ENCODE measurements around the gene PRPF31.
"Not testable (repeated sequence)": the region's sequence is repeated elsewhere in the genome, so short reads cannot be mapped to it uniquely, and the experiment has no call there.

Gene PRPF31

GRCh38 chr19:54160854-54161253 is 45.3 kb downstream of the PRPF31 start:
- Mint-ChIP-seq H3K9me3 (no peaks in the 10 kb centered on the region), H3K36me3 (peaks cover 8% of the 10 kb centered on the region), H3K27ac (peak overlapping the region; percentile 97), H3K27me3 (peaks cover 30% of the 10 kb centered on the region), H3K4me1 (peaks cover 59% of the 10 kb centered on the region), H3K4me3 (peak overlapping the region; percentile 94)
- ATAC-seq, result no peak

GRCh38 chr19:54162241-54162805 is 46.8 kb downstream of the PRPF31 start:
- peak; percentile 32 for ATAC-seq
- peaks cover 39% of the 10 kb centered on the region for H3K27me3 Mint-ChIP-seq
- no peak overlapping the region for H3K27ac Mint-ChIP-seq
- H3K36me3 Mint-ChIP-seq, result peaks cover under 1% of the 10 kb centered on the region
- H3K4me3 Mint-ChIP-seq, result peak overlapping the region; percentile 84
- H3K9me3 Mint-ChIP-seq, result no peaks in the 10 kb centered on the region
- H3K4me1 Mint-ChIP-seq, result peaks cover 52% of the 10 kb centered on the region

- Mint-ChIP-seq H3K4me3 (peak overlapping the region; percentile 24), H3K36me3 (no peaks in the 10 kb centered on the region), H3K27ac (no peak overlapping the region), H3K9me3 (no peaks in the 10 kb centered on the region), H3K4me1 (peaks cover 53% of the 10 kb centered on the region), H3K27me3 (peaks cover 39% of the 10 kb centered on the region)
- ATAC-seq, result no peak
Observed at GRCh38 chr19:54162884-54163283, 47.3 kb downstream of the PRPF31 start.

GRCh38 chr19:54164369-54165068 is 49.0 kb downstream of the PRPF31 start:
- H3K4me3 Mint-ChIP-seq, result no peak overlapping the region
- peaks cover 56% of the 10 kb centered on the region for H3K4me1 Mint-ChIP-seq
- H3K27me3 Mint-ChIP-seq, result peaks cover 39% of the 10 kb centered on the region
- H3K36me3 Mint-ChIP-seq, result no peaks in the 10 kb centered on the region
- ATAC-seq, result no peak
- H3K27ac Mint-ChIP-seq, result no peak overlapping the region
- H3K9me3 Mint-ChIP-seq, result no peaks in the 10 kb centered on the region

GRCh38 chr19:54165222-54165621 is 49.7 kb downstream of the PRPF31 start:
- no peaks in the 10 kb centered on the region for H3K9me3 Mint-ChIP-seq
- H3K4me1 Mint-ChIP-seq, result peaks cover 58% of the 10 kb centered on the region
- H3K27ac Mint-ChIP-seq, result no peak overlapping the region
- H3K4me3 Mint-ChIP-seq, result no peak overlapping the region
- peaks cover 39% of the 10 kb centered on the region for H3K27me3 Mint-ChIP-seq
- H3K36me3 Mint-ChIP-seq, result no peaks in the 10 kb centered on the region
- no peak for ATAC-seq

- Mint-ChIP-seq H3K4me1 (peaks cover 38% of the 10 kb centered on the region), H3K36me3 (no peaks in the 10 kb centered on the region), H3K27me3 (peaks cover 30% of the 10 kb centered on the region), H3K4me3 (no peak overlapping the region), H3K27ac (no peak overlapping the region), H3K9me3 (no peaks in the 10 kb centered on the region)
- ATAC-seq, result peak; percentile 87
Observed at GRCh38 chr19:54168174-54168917, 52.8 kb downstream of the PRPF31 start.

GRCh38 chr19:54169149-54169740 is 53.7 kb downstream of the PRPF31 start:
- ATAC-seq, result no peak
- Mint-ChIP-seq H3K27me3 (peaks cover 25% of the 10 kb centered on the region), H3K27ac (no peak overlapping the region), H3K4me3 (no peak overlapping the region), H3K36me3 (no peaks in the 10 kb centered on the region), H3K9me3 (no peaks in the 10 kb centered on the region), H3K4me1 (peaks cover 42% of the 10 kb centered on the region)

GRCh38 chr19:54171736-54172431 is 56.3 kb downstream of the PRPF31 start:
- not testable (repeated sequence) for ATAC-seq, H3K4me3 Mint-ChIP-seq, H3K9me3 Mint-ChIP-seq, H3K27ac Mint-ChIP-seq, H3K27me3 Mint-ChIP-seq
- Mint-ChIP-seq H3K4me1 (peaks cover 40% of the 10 kb centered on the region), H3K36me3 (peaks cover 13% of the 10 kb centered on the region)

- Mint-ChIP-seq H3K4me1 (peaks cover 40% of the 10 kb centered on the region), H3K36me3 (peaks cover 13% of the 10 kb centered on the region), H3K9me3 (no peaks in the 10 kb centered on the region), H3K27me3 (no peaks in the 10 kb centered on the region), H3K27ac (peak within 1 kb of the TSS; percentile 53), H3K4me3 (no peak within 1 kb of the TSS)
- ATAC-seq, result peak; percentile 66
Observed at GRCh38 chr19:54172471-54173358, 57.2 kb downstream of the PRPF31 start, which contains the start of gene TMC4. TMC4 (minus strand) TSS chr19:54173160; CDS start chr19:54173117, 43 bp downstream.

GRCh38 chr19:54173359-54173699 is 57.8 kb downstream of the PRPF31 start:
- Mint-ChIP-seq H3K27me3 (no peaks in the 10 kb centered on the region), H3K4me1 (peaks cover 34% of the 10 kb centered on the region), H3K9me3 (no peaks in the 10 kb centered on the region), H3K4me3 (no peak overlapping the region), H3K36me3 (peaks cover 19% of the 10 kb centered on the region), H3K27ac (no peak overlapping the region)
- ATAC-seq, result no peak

GRCh38 chr19:54173951-54174834 is 58.6 kb downstream of the PRPF31 start:
- H3K36me3 Mint-ChIP-seq, result peaks cover 23% of the 10 kb centered on the region
- H3K9me3 Mint-ChIP-seq, result no peaks in the 10 kb centered on the region
- H3K27me3 Mint-ChIP-seq, result no peaks in the 10 kb centered on the region
- peaks cover 30% of the 10 kb centered on the region for H3K4me1 Mint-ChIP-seq
- H3K27ac Mint-ChIP-seq, result no peak overlapping the region
- no peak for ATAC-seq
- H3K4me3 Mint-ChIP-seq, result no peak overlapping the region

GRCh38 chr19:54178581-54179261 is 63.2 kb downstream of the PRPF31 start:
- H3K9me3 Mint-ChIP-seq, result no peaks in the 10 kb centered on the region
- peaks cover 45% of the 10 kb centered on the region for H3K36me3 Mint-ChIP-seq
- ATAC-seq, result peak; percentile 76
- no peaks in the 10 kb centered on the region for H3K27me3 Mint-ChIP-seq
- H3K27ac Mint-ChIP-seq, result no peak overlapping the region
- no peak overlapping the region for H3K4me3 Mint-ChIP-seq
- peaks cover 19% of the 10 kb centered on the region for H3K4me1 Mint-ChIP-seq

GRCh38 chr19:54179262-54179852 is 63.8 kb downstream of the PRPF31 start:
- Mint-ChIP-seq H3K4me1 (peaks cover 16% of the 10 kb centered on the region), H3K27ac (no peak overlapping the region), H3K36me3 (peaks cover 52% of the 10 kb centered on the region), H3K9me3 (no peaks in the 10 kb centered on the region), H3K4me3 (no peak overlapping the region), H3K27me3 (no peaks in the 10 kb centered on the region)
- ATAC-seq, result no peak
